Measurements from ENCODE around the gene TMEM267.
"Not testable (repeated sequence)": the region's sequence is repeated elsewhere in the genome, so short reads cannot be mapped to it uniquely, and the experiment has no call there.

TMEM267 gene

GRCh38 chr5:43456556-43456955 is 27.1 kb downstream of the TMEM267 start:
- TF ChIP-seq CTCF (IDR thresholded peaks at IDR 0.05; ENCODE audit: insufficient read depth, low read depth, low read length, missing control alignments): no peak
- no peak overlapping the region for H3K4me3 ChIP-seq (ENCODE audit: low read length)
- DNase-seq (ENCODE audit: low read depth): no peak

- H3K4me3 ChIP-seq (ENCODE audit: low read length); DNase-seq (ENCODE audit: low read depth): not testable (repeated sequence)
Measured at GRCh38 chr5:43441575-43441974, 42.1 kb downstream of the TMEM267 start.

GRCh38 chr5:43437062-43437660 is 46.5 kb downstream of the TMEM267 start:
- H3K4me3 ChIP-seq (ENCODE audit: low read length): no peak overlapping the region
- DNase-seq (ENCODE audit: low read depth): no peak
- TF ChIP-seq CTCF (IDR thresholded peaks at IDR 0.05; ENCODE audit: insufficient read depth, low read depth, low read length, missing control alignments): no peak

GRCh38 chr5:43433382-43433781 is 50.3 kb downstream of the TMEM267 start:
- no peak overlapping the region for H3K4me3 ChIP-seq (ENCODE audit: low read length)
- TF ChIP-seq CTCF (IDR thresholded peaks at IDR 0.05; ENCODE audit: insufficient read depth, low read depth, low read length, missing control alignments): no peak

GRCh38 chr5:43432486-43433375 is 50.9 kb downstream of the TMEM267 start:
- peak; percentile 98 for DNase-seq (ENCODE audit: low read depth)
- no peak for TF ChIP-seq CTCF (IDR thresholded peaks at IDR 0.05; ENCODE audit: insufficient read depth, low read depth, low read length, missing control alignments)
- H3K4me3 ChIP-seq (ENCODE audit: low read length): no peak overlapping the region

More at GRCh38 chr5:43433382-43433781, 50.3 kb downstream of the TMEM267 start:
- peak; percentile 17 for DNase-seq (ENCODE audit: low read depth)

GRCh38 chr5:43429706-43430105 is 54.0 kb downstream of the TMEM267 start:
- no peak for TF ChIP-seq CTCF (IDR thresholded peaks at IDR 0.05; ENCODE audit: insufficient read depth, low read depth, low read length, missing control alignments)
- peak; percentile 90 for DNase-seq (ENCODE audit: low read depth)

GRCh38 chr5:43429016-43429415 is 54.6 kb downstream of the TMEM267 start:
- no peak for TF ChIP-seq CTCF (IDR thresholded peaks at IDR 0.05; ENCODE audit: insufficient read depth, low read depth, low read length, missing control alignments)
- no peak overlapping the region for H3K4me3 ChIP-seq (ENCODE audit: low read length)
- no peak for DNase-seq (ENCODE audit: low read depth)

More at GRCh38 chr5:43429706-43430105, 54.0 kb downstream of the TMEM267 start:
- no peak overlapping the region for H3K4me3 ChIP-seq (ENCODE audit: low read length)
